ENCODE results near the gene OST4.

DNA sequence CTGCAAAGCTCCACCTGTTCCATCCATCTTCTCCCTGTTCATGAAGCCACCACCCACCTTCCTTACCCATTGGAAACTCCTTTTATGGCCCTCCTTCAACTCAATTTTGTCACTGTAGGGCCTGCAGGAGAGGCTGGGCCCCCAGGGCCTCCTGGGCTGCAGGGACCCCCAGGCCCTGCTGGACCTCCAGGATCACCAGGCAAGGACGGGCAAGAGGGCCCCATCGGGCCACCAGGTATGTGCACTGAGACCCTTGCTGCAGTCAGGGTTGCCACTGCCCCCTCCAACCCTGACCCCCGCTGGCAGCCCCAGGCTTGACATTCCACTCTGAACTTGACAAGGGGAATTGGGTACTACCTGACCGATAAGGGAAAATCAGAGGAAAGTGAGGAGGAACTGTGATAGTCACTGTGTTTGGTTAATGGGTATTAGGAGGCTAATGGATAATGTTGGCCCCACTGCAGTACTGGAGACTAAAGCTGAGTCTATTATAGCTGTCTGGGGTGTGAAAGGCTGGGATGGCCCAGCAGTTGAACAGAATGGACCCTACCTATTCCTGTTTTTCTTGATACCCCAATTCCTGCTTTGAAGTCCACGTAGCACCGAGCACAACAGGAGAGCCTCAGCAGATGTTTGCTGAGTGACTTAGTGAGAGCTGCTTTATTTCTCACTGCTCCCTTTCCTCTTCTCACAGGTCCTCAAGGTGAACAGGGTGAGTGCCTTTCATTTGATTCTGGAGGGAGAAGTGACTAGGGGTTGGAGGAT is 13.0 kb upstream of the OST4 start:
- TF ChIP-seq, protein P1, sequence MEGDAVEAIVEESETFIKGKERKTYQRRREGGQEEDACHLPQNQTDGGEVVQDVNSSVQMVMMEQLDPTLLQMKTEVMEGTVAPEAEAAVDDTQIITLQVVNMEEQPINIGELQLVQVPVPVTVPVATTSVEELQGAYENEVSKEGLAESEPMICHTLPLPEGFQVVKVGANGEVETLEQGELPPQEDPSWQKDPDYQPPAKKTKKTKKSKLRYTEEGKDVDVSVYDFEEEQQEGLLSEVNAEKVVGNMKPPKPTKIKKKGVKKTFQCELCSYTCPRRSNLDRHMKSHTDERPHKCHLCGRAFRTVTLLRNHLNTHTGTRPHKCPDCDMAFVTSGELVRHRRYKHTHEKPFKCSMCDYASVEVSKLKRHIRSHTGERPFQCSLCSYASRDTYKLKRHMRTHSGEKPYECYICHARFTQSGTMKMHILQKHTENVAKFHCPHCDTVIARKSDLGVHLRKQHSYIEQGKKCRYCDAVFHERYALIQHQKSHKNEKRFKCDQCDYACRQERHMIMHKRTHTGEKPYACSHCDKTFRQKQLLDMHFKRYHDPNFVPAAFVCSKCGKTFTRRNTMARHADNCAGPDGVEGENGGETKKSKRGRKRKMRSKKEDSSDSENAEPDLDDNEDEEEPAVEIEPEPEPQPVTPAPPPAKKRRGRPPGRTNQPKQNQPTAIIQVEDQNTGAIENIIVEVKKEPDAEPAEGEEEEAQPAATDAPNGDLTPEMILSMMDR (optimal IDR thresholded peaks at IDR 0.05 in 1 of 3, IDR thresholded peaks at IDR 0.05 in 1 of 3, conservative IDR thresholded peaks at IDR 0.05 in 1 of 3; ENCODE audit: extremely low read depth in 1 of 3, insufficient read depth in 2 of 3, low read length in 3 of 3), result no peak
- TF ChIP-seq EZH2 (IDR thresholded peaks at IDR 0.05; ENCODE audit: low read length), result no peak
